HepG2 (cell line): ENCODE data around the gene MAST1. TPM values are rescaled to one million over a fixed set of nuclear protein-coding genes. Genes with fewer than 3 reads are reported as not detected.

Experiments used
- CAMTA2 ChIP-seq: sonication (generic); formaldehyde crosslinking; IDR thresholded peaks from 2 replicates; pipeline ENCODE4 v1.4.0; 2020; ENCODE audit warnings: mild to moderate bottlenecking, missing genetic modification reagents, borderline replicate concordance
- CENPT ChIP-seq: sonication (generic); formaldehyde crosslinking; IDR thresholded peaks from 2 replicates; pipeline ENCODE4 v1.8.0; 2022; ENCODE audit warnings: low read depth, mild to moderate bottlenecking, moderate library complexity, missing genetic modification reagents
- ELF1 ChIP-seq: sonication (generic); formaldehyde crosslinking; IDR thresholded peaks from 2 replicates; pipeline ENCODE4 v1.4.0; 2020; ENCODE audit warnings: missing genetic modification reagents
- IKZF1 ChIP-seq: fragments of 450-650 bp; IDR thresholded peaks from 2 replicates; pipeline ENCODE4 v1.7.1; 2016
- KDM6A ChIP-seq: IDR thresholded peaks from 2 replicates; pipeline ENCODE4 v1.6.1; 2016; ENCODE audit warnings: low read depth
- MAFG ChIP-seq: sonication (generic); formaldehyde crosslinking; IDR thresholded peaks from 2 replicates; pipeline ENCODE4 v1.5.1; 2020; ENCODE audit warnings: mild to moderate bottlenecking, missing genetic modification reagents
- MBD4 ChIP-seq: IDR thresholded peaks from 2 replicates; pipeline ENCODE4 v1.6.1; 2012; ENCODE audit warnings: low read length, inconsistent platforms, borderline replicate concordance
- MEIS2 ChIP-seq: sonication (generic); formaldehyde crosslinking; IDR thresholded peaks from 2 replicates; pipeline ENCODE4 v1.9.0; 2021; ENCODE audit warnings: mild to moderate bottlenecking, missing genetic modification reagents
- MLX ChIP-seq: IDR thresholded peaks from 2 replicates; pipeline ENCODE4 v1.6.1; 2016
- PAF1 ChIP-seq: IDR thresholded peaks from 2 replicates; pipeline ENCODE4 v1.6.1; 2016; ENCODE audit warnings: missing genetic modification reagents, missing compliant biosample characterization
- RBFOX2 ChIP-seq: fragments of 200-400 bp; formaldehyde crosslinking; IDR thresholded peaks from 2 replicates; pipeline ENCODE4 v1.6.1; 2017; ENCODE audit warnings: low read depth, mild to moderate bottlenecking, low read length
- SNAPC4 ChIP-seq: sonication (generic); formaldehyde crosslinking; IDR thresholded peaks from 2 replicates; pipeline ENCODE4 v1.4.0; 2020; ENCODE audit warnings: mild to moderate bottlenecking, missing genetic modification reagents
- STAT6 ChIP-seq: sonication (generic); formaldehyde crosslinking; IDR thresholded peaks from 2 replicates; pipeline ENCODE4 v1.4.0; 2020; ENCODE audit warnings: missing genetic modification reagents, mild to moderate bottlenecking, borderline replicate concordance
- TFDP1 ChIP-seq: IDR thresholded peaks from 2 replicates; pipeline ENCODE4 v1.6.1; 2016; ENCODE audit warnings: missing compliant biosample characterization, missing genetic modification reagents, borderline replicate concordance
- ZFP36 ChIP-seq: fragments of 150-350 bp; IDR thresholded peaks from 2 replicates; pipeline ENCODE4 v1.6.1; 2018; ENCODE audit warnings: borderline replicate concordance, low read length, low read depth; ENCODE audit not compliant: partially characterized antibody
- ZNF746 ChIP-seq: sonication (generic); formaldehyde crosslinking; IDR thresholded peaks from 2 replicates; pipeline ENCODE4 v1.8.0; 2022; ENCODE audit warnings: mild to moderate bottlenecking, missing genetic modification reagents
- polyA plus RNA-seq, 8 experiments: library from polyadenylated mRNA; depleted of rRNA in 3 of 8; stranded (reverse) in 7 of 8; unstranded in 1 of 8; fragments of >200 nt; fragmentation: Illumina TruSeq in 4 of 8; extraction: Trizol in 4 of 8; gene quantifications; 2 replicates each; pipeline versions ENCODE4 v1.2.1 to v1.2.3, GENCODE V29; 2011 to 2016; ENCODE audit warnings: low read depth in 4 of 8, missing spikeins in 1 of 8, mixed read lengths in 1 of 8; ENCODE audit not compliant: insufficient read depth in 1 of 8
- total RNA-seq, 5 experiments: library from RNA; depleted of rRNA; stranded (reverse); fragments of >200 nt; fragmentation: Illumina TruSeq; extraction: Trizol; gene quantifications; 2 replicates each; pipeline ENCODE4 v1.2.3, GENCODE V29; 2016; ENCODE audit warnings: low read depth in 1 of 5

The MAST1 gene
- total and polyA plus RNA-seq, 2 of the 13 experiments (the other 11 are each of a cell fraction or from before 2014, with no cell fraction given), result 0.73 to 4.7 TPM

GRCh38 chr19:12806242-12807081 lies 31.9 kb upstream of the MAST1 start, which contains the start of gene RNASEH2A (continued):
- TF ChIP-seq ZNF746 (CRISPR knock-in tag) (no peak; the same call in 1 of the 2 replicates), MAFG (CRISPR knock-in tag) (no peak), PAF1 (no peak), ELF1 (CRISPR knock-in tag) (peak; percentile 83), ZFP36 (no peak), RBFOX2 (peak; percentile 91), STAT6 (CRISPR knock-in tag) (no peak), SNAPC4 (peak; percentile 79), MLX (CRISPR knock-in tag) (no peak), CAMTA2 (CRISPR knock-in tag) (0 out of 2 replicates have a peak, but pooled peaks have one; percentile 91), MEIS2 (CRISPR knock-in tag) (peak; percentile 43; the same call in 1 of the 2 replicates), KDM6A (no peak), CENPT (0 out of 2 replicates have a peak, but pooled peaks have one; percentile 16), TFDP1 (CRISPR knock-in tag) (peak; percentile 99), IKZF1 (no peak), MBD4 (no peak)
